H1 (cell line): ENCODE results near the gene SNX25. TPM values are rescaled to one million over a fixed set of nuclear protein-coding genes. Genes with fewer than 3 reads are reported as not detected.

Source experiments
- CTCF ChIA-PET: fragments of 300-600 bp; sonication (Branson Sonifier 250); formaldehyde crosslinking; loops from one replicate; lab custom pipeline; 2021; ENCODE audit not compliant: partially characterized antibody; lab: Charles Lee
- POLR2A ChIA-PET: fragments of 300-600 bp; sonication (Branson Sonifier 250); formaldehyde crosslinking; loops from one replicate; lab custom pipeline; 2021; ENCODE audit warnings: inconsistent platforms; ENCODE audit not compliant: partially characterized antibody; lab: Charles Lee
- DNase-seq, 2 experiments: peaks; one replicate each; pipeline versions ENCODE4 v3.0.0 to v3.0.0-alpha.2; 2010 to 2022; ENCODE audit warnings: low spot score in 2 of 2, low read depth in 1 of 2, mixed read lengths in 1 of 2
- FAIRE-seq: peaks from 2 replicates; lab custom pipeline; 2011; peaks lifted over from hg19 to GRCh38; lab: Jason Lieb, UNC
- H2AFZ ChIP-seq: 2 replicates; pipeline ENCODE4 v1.8.1; 2012; ENCODE audit warnings: low read length, inconsistent platforms
- H2AK5ac ChIP-seq: 2 replicates; pipeline ENCODE4 v1.6.1; 2013; ENCODE audit warnings: low read depth, low read length
- H2BK120ac ChIP-seq: replicated peaks from 2 replicates; pipeline ENCODE3; 2013; ENCODE audit warnings: low read depth, low read length, inconsistent platforms
- H2BK12ac ChIP-seq: 2 replicates; pipeline ENCODE4 v1.6.1; 2013; ENCODE audit warnings: low read depth, low read length
- H2BK15ac ChIP-seq: 2 replicates; pipeline ENCODE4 v1.6.1; 2013; ENCODE audit warnings: low read length
- H2BK20ac ChIP-seq: 2 replicates; pipeline ENCODE4 v1.6.1; 2013; ENCODE audit warnings: low read length
- H2BK5ac ChIP-seq: 2 replicates; pipeline ENCODE4 v1.6.1; 2013; ENCODE audit warnings: low read depth, low read length
- H3K14ac ChIP-seq: 2 replicates; pipeline ENCODE4 v1.6.1; 2013; ENCODE audit warnings: inconsistent platforms; ENCODE audit not compliant: insufficient read length
- H3K18ac ChIP-seq: 2 replicates; pipeline ENCODE4 v1.6.1; 2013; ENCODE audit warnings: low read length; ENCODE audit errors: extremely low read depth
- H3K23ac ChIP-seq: 2 replicates; pipeline ENCODE4 v1.6.1; 2013; ENCODE audit warnings: inconsistent platforms; ENCODE audit not compliant: insufficient read length
- H3K23me2 ChIP-seq: 2 replicates; pipeline ENCODE4 v1.6.1; 2013; ENCODE audit warnings: low read depth, low read length
- H3K27ac ChIP-seq: 2 replicates; pipeline ENCODE4 v1.6.1; 2011; ENCODE audit warnings: low read depth, low read length, inconsistent platforms
- H3K27me3 ChIP-seq, 4 experiments: replicated peaks in 1 of 4; 1 replicate in 1 of 4; 2 replicates in 3 of 4; pipeline versions ENCODE4 v1.6.1 to v1.8.1; 2011 to 2013; ENCODE audit warnings: low read length in 3 of 4, mild to moderate bottlenecking in 3 of 4, inconsistent platforms in 2 of 4, mixed read lengths in 2 of 4, moderate library complexity in 1 of 4; ENCODE audit not compliant: control insufficient read depth in 3 of 4, insufficient read depth in 3 of 4; ENCODE audit errors: extremely low read depth in 1 of 4
- H3K36me3 ChIP-seq, 4 experiments: 2 replicates each; pipeline versions ENCODE4 v1.6.1 to v1.8.1; 2011 to 2013; ENCODE audit warnings: mild to moderate bottlenecking in 4 of 4, low read length in 3 of 4, moderate library complexity in 2 of 4, control low read depth in 1 of 4, inconsistent platforms in 1 of 4; ENCODE audit not compliant: insufficient read depth in 4 of 4, control insufficient read depth in 2 of 4
- H3K4ac ChIP-seq: replicated peaks from 2 replicates; pipeline ENCODE3; 2013; ENCODE audit warnings: low read length, low read depth, mixed read lengths, inconsistent platforms; ENCODE audit not compliant: insufficient read length
- H3K4me1 ChIP-seq, 4 experiments: replicated peaks in 1 of 4; 1 replicate in 1 of 4; 2 replicates in 3 of 4; pipeline versions ENCODE4 v1.6.1 to v1.8.1; 2011 to 2013; ENCODE audit warnings: low read length in 3 of 4, inconsistent platforms in 2 of 4, mixed read lengths in 1 of 4; ENCODE audit not compliant: insufficient read depth in 4 of 4, control insufficient read depth in 3 of 4
- H3K4me2 ChIP-seq, 2 experiments: 2 replicates each; pipeline versions ENCODE4 v1.6.1 to v1.8.1; 2011 to 2013; ENCODE audit warnings: low read depth in 2 of 2, low read length in 2 of 2, control low read depth in 1 of 2, inconsistent platforms in 1 of 2, mild to moderate bottlenecking in 1 of 2; ENCODE audit not compliant: insufficient read depth in 1 of 2
- H3K4me3 ChIP-seq, 4 experiments: fragments of 200-600, 300-600 bp in 1 of 4; sonication (generic), shearing (Covaris generic), sonication (Bioruptor Twin) in 1 of 4; 2 replicates each; pipeline versions ENCODE4 v1.5.1 to v1.8.1; 2011 to 2016; ENCODE audit warnings: low read length in 4 of 4, low read depth in 3 of 4, control low read depth in 2 of 4, inconsistent platforms in 2 of 4, mild to moderate bottlenecking in 2 of 4, mixed read lengths in 1 of 4, moderate library complexity in 1 of 4; ENCODE audit not compliant: insufficient read depth in 2 of 4; ENCODE audit errors: extremely low read depth in 1 of 4
- H3K56ac ChIP-seq: replicated peaks from 2 replicates; pipeline ENCODE3; 2013; ENCODE audit warnings: low read depth, mild to moderate bottlenecking, mixed read lengths, low read length, inconsistent platforms; ENCODE audit not compliant: insufficient read length
- H3K79me1 ChIP-seq: 2 replicates; pipeline ENCODE4 v1.6.1; 2013; ENCODE audit warnings: low read depth, low read length, control low read depth
- H3K79me2 ChIP-seq, 2 experiments: 2 replicates each; pipeline versions ENCODE4 v1.6.1 to v1.8.1; 2012 to 2013; ENCODE audit warnings: low read length in 2 of 2, mild to moderate bottlenecking in 2 of 2, inconsistent platforms in 1 of 2; ENCODE audit not compliant: insufficient read depth in 2 of 2, control insufficient read depth in 1 of 2
- H3K9ac ChIP-seq, 4 experiments: replicated peaks in 1 of 4; 1 replicate in 1 of 4; 2 replicates in 3 of 4; pipeline versions ENCODE4 v1.6.1 to v1.8.1; 2011 to 2013; ENCODE audit warnings: low read depth in 3 of 4, low read length in 3 of 4, control low read depth in 2 of 4, mild to moderate bottlenecking in 2 of 4, moderate library complexity in 2 of 4, inconsistent platforms in 1 of 4; ENCODE audit errors: extremely low read depth in 1 of 4
- H3K9me3 ChIP-seq, 2 experiments: 2 replicates each; pipeline versions ENCODE4 v1.6.1 to v1.8.1; 2012 to 2013; ENCODE audit warnings: mild to moderate bottlenecking in 2 of 2, moderate library complexity in 2 of 2, control low read depth in 1 of 2, inconsistent platforms in 1 of 2, low read depth in 1 of 2, low read length in 1 of 2, mixed read lengths in 1 of 2; ENCODE audit not compliant: insufficient read depth in 2 of 2
- H4K20me1 ChIP-seq, 2 experiments: replicated peaks in 1 of 2; 2 replicates each; pipeline versions ENCODE3 to v1.8.1; 2011 to 2013; ENCODE audit warnings: inconsistent platforms in 2 of 2, low read length in 2 of 2, mild to moderate bottlenecking in 1 of 2; ENCODE audit not compliant: insufficient read depth in 2 of 2, control insufficient read depth in 1 of 2
- H4K5ac ChIP-seq: 2 replicates; pipeline ENCODE4 v1.6.1; 2013; ENCODE audit warnings: low read length, low read depth, mixed read lengths, inconsistent platforms; ENCODE audit not compliant: insufficient read length
- H4K8ac ChIP-seq: 2 replicates; pipeline ENCODE4 v1.8.0; 2013; ENCODE audit warnings: mild to moderate bottlenecking, moderate library complexity, low read length, inconsistent platforms; ENCODE audit not compliant: insufficient read depth; ENCODE audit errors: extremely low read depth
- H4K91ac ChIP-seq: replicated peaks from 2 replicates; pipeline ENCODE3; 2013; ENCODE audit warnings: low read length, mixed read lengths, inconsistent platforms; ENCODE audit not compliant: insufficient read length
- ATF3 ChIP-seq: IDR thresholded peaks from 2 replicates; pipeline ENCODE4 v1.6.1; 2011; ENCODE audit warnings: low read depth, mild to moderate bottlenecking, low read length; ENCODE audit not compliant: insufficient read depth
- HDAC6 ChIP-seq: IDR thresholded peaks from one replicate; pipeline ENCODE4 v1.7.1; 2012; ENCODE audit warnings: low read depth, mild to moderate bottlenecking, inconsistent platforms, low read length, moderate library complexity
- JUN ChIP-seq: IDR thresholded peaks from 2 replicates; pipeline ENCODE4 v1.6.1; 2011; ENCODE audit warnings: low read depth, mild to moderate bottlenecking, improper control_type of control experiment, low read length
- NRF1 ChIP-seq: IDR thresholded peaks from 2 replicates; pipeline ENCODE4 v1.6.1; 2011; ENCODE audit warnings: mild to moderate bottlenecking, low read depth, low read length, improper control_type of control experiment
- PHF8 ChIP-seq: fragments of 200-600 bp; sonication (generic); conservative IDR thresholded peaks from 2 replicates; pipeline ENCODE4 v1.7.1; 2012; ENCODE audit warnings: low read depth, mild to moderate bottlenecking, inconsistent platforms, low read length, moderate library complexity
- RXRA ChIP-seq: IDR thresholded peaks from 2 replicates; pipeline ENCODE4 v1.6.1; 2011; ENCODE audit warnings: low read depth, mild to moderate bottlenecking, low read length, moderate library complexity; ENCODE audit not compliant: insufficient read depth
- SP1 ChIP-seq: IDR thresholded peaks from 2 replicates; pipeline ENCODE4 v1.6.1; 2011; ENCODE audit warnings: low read depth, low read length
- WGBS, 2 experiments: shearing (Covaris generic) in 1 of 2; methylation state at CpG; one replicate each; pipeline versions ENCODE4 v1.1.6 to v1.1.7; 2013 to 2015; ENCODE audit warnings: low lambda C conversion rate in 2 of 2, mixed read lengths in 2 of 2, inconsistent platforms in 1 of 2, low coverage in 1 of 2, missing lambda C conversion rate in 1 of 2; ENCODE audit not compliant: insufficient replicate concordance in 2 of 2, insufficient coverage in 1 of 2, insufficient read length in 1 of 2; ENCODE audit errors: extremely low coverage in 1 of 2, missing lambda C conversion rate in 1 of 2; 5-methylcytosine and 5-hydroxymethylcytosine counted together
- polyA plus RNA-seq, 7 experiments: library from polyadenylated mRNA; depleted of rRNA in 3 of 7; stranded (reverse) in 5 of 7; unstranded in 2 of 7; fragments of >200 nt in 5 of 7; fragments of 200-250 nt in 2 of 7; gene quantifications; 1 replicate in 5 of 7; 2 replicates in 1 of 7; 4 replicates in 1 of 7; pipeline versions ENCODE4 v1.2.1 to v1.2.3, GENCODE V29; 2011 to 2013; ENCODE audit warnings: missing spikeins in 2 of 7, mixed read lengths in 2 of 7
- total RNA-seq: library from RNA; stranded (reverse); fragmentation: NEBNext Ultra II Directional; extraction: Animal tissue kit (Norgen Biotek cat#: 25700); gene quantifications from 2 replicates; pipeline ENCODE4 v1.2.1, GENCODE V29; 2021

Gene SNX25
- total and polyA plus RNA-seq, 2 of the 8 experiments (the other 6 are each of a cell fraction or from before 2014, with no cell fraction given) = 5.4 to 19.9 TPM

DNA sequence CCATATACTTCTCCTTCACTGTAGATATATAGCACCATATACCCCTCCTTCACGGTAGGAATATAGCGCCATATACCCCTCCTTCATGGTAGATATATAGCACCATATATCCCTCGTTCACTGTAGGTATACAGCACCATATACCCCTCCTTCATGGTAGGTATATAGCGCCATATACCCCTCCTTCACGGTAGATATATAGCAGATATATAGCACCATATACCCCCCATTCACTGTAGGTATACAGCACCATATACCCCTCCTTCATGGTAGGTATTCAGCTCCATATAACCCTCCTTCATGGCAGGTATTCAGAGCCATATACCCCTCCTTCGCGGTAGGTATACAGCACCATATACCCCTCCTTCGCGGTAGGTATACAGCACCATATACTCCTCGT, 12.5 kb downstream of the SNX25 start:
- Histone ChIP-seq H3K4ac (no peak overlapping the region), H4K8ac (no peak overlapping the region), H4K91ac (no peak overlapping the region), H3K79me2 (peaks cover 3 to 45% of the 10 kb centered on the region in 2 experiments; a peak in 3 of 4 replicates), H3K27ac (no peak overlapping the region), H2AK5ac (no peak overlapping the region), H2AFZ (no peak overlapping the region), H3K9ac (no peak overlapping the region), H3K36me3 (no peaks in the 10 kb centered on the region), H4K20me1 (peaks cover 2 to 7% of the 10 kb centered on the region in 2 experiments), H4K5ac (no peak overlapping the region), H2BK5ac (no peak overlapping the region), H3K4me3 (no peak overlapping the region), H3K18ac (no peak overlapping the region), H3K27me3 (no peaks in the 10 kb centered on the region), H3K4me2 (no peak overlapping the region), H2BK15ac (no peak overlapping the region), H3K4me1 (peaks cover 0 to 5% (median 3%) of the 10 kb centered on the region in 4 experiments; a peak in 4 of 7 replicates), H3K23ac (no peak overlapping the region), H3K23me2 (no peaks in the 10 kb centered on the region), H3K79me1 (peaks cover 2% of the 10 kb centered on the region), H3K56ac (no peak overlapping the region), H3K14ac (no peak overlapping the region), H3K9me3 (no peaks in the 10 kb centered on the region), H2BK120ac (no peak overlapping the region), H2BK20ac (no peak overlapping the region), H2BK12ac (no peak overlapping the region)
- CTCF ChIA-PET = interaction anchor here (0.7 kb wide), 1 partner anchor 9 kb away, joined by 3 read pairs; no protein-coding TSS in a partner anchor
- FAIRE-seq (no peak), DNase-seq (no peak)
- 78% methylated on average over 10 of the region's 10 CpGs; no CpG with 5 or more reads in 1 of the 2 experiments for WGBS, 2 experiments
- POLR2A ChIA-PET = no interaction called here
- TF ChIP-seq NRF1 = no peak
- no peak for TF ChIP-seq SP1
- no peak for TF ChIP-seq RXRA
- TF ChIP-seq HDAC6 = no peak
- TF ChIP-seq PHF8 = no peak
- no peak for TF ChIP-seq ATF3
- no peak for TF ChIP-seq JUN
- TF ChIP-seq, all 59 proteins: peak for 0
